GM19328 (cell line): ENCODE measurements around the gene SPTSSB.

ENCODE experiments used
- ATAC-seq: cut with Tn5 transposase; IDR thresholded peaks from one replicate; pipeline ENCODE4 v1.9.1; 2021; ENCODE audit warnings: mild to moderate bottlenecking, moderate library complexity; ENCODE audit not compliant: unreplicated experiment

Gene SPTSSB

DNA sequence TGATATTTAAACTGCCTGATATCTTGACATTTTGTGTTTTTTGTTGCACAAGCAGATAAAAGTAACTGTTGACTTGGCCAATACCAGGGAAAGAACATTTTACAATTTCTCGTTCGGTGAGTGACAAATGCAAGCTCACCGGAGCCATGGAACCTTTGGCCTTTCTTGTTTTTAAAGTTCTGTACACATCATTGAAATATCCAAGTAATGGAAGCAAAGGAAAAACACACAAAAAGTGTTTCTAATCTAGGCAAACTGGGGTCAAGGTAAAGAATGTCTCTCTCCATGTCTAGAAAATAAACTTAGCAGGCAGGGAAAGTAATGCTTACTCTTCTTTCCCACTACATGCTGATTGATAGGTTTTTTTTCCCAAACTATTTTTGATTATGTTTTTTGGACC lies 27.8 kb downstream of the SPTSSB start:
- ATAC-seq = no peak

DNA sequence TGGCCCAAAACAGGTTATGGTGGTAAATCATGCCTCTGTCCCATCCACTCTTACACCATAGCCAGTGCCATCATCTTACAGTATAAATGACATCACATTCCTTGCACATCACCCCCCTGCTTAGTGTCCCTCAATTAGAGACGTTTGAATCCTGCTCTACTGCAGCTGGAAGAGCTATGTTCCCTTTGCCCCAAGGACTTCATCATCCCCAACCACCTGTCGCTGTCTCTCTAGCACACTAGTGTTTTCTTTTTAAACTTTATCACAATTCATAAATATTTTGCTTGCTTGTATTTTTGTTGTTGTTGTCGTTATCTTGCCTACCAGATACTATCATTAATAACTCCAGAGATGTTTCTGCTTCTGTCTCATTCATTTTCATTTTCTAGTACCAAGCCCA lies 28.7 kb downstream of the SPTSSB start:
- ATAC-seq = no peak

DNA sequence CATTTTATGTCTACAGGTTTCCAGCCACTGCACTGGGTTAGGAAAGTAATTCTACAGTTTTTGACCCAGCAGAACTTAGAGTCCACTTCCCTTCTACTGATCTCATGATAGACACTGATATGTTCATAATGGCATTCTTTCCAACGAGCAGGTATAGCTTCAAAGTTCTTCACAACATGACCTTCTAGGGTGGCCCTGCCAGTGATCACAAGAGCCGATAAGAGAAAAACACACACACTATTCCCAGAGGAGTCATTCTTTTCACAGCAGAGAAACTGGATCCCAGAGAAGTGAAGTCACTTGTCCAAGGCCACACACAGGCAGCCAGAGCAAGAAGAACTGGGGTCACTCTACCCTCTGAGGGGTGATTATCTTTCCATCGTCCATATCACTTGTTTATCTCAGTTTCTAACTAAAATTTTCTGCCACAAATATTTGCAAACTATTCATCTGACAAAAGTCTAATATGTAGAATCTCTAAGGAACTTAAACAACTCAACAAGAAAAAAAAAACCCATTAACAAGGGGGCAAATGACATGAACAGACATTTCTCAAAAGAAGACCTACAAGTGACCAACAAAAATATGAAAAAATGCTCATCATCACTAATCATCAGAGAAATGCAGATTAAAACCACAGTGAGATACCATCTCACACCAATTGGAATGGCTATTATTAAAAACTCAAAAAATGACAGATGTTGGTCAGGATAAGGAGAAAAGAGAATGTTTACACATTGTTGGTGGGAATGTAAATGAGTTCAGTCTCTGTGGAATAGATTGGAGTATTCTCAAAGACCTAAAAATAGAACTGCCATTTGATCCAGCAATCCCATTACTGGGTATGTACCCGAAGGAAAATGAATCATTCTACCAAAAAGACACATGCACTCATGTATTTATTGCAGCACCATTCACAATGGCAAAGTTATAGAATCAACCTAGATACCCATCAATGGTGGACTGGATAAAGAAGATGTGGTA lies 31.5 kb downstream of the SPTSSB start:
- no peak for ATAC-seq

DNA sequence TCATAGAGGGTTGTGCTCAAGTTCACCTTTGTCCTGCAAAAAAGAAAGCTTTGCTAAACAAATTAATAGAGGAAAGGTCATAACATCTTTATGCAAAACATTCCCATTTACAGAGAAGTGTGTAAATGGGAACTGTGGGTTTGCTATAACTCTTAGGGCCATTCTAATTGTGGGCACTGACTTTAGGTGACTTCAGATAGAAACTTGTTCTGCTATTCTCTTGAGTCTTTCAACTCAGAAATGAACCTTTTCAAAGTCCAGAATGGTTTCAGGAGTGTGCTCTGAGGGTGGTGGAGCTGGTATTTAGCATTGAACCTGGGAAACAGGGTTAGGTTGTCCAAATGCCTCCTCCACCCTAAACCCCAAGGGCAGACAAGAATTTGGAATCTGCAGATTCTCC lies 34.0 kb downstream of the SPTSSB start:
- ATAC-seq = no peak

DNA sequence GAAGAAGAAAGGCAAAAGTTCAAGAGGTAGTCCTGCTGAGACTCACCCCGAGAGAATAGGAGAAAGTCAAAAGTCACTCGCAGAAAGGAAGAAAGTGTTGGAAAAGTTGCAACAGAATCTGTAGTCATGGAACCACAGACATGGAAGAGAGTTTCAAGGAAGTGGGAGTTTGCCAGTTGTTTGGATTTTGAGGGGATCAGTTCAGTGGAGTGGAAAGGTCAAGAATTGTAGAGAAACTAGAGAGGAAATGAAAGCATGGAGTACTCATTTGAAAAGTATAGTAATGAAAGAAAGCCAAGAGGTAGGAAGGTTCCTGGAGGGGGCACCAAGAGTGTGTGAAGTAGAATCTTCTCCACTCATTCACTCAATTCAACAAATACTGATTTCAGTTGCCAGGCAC lies 34.7 kb downstream of the SPTSSB start:
- no peak for ATAC-seq

DNA sequence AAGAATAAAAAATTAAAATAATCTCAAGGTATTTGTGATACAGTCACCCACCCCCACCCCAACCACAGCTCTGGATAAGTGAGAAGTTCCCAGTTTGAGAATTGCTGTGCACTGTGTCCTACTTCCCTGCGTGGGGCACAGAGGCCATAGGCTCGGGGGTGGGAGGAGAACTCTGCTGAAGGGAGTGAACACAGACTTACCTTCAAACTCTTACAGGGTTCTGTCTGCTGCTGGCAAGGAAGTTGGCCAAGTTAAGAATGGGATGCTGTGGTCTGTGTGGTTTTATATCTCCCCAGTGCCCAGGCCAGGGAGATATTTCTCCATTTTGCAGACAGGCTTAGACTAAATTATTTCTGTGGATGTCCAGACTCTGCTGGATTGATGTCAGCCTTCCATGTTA lies 37.6 kb downstream of the SPTSSB start:
- ATAC-seq = no peak

DNA sequence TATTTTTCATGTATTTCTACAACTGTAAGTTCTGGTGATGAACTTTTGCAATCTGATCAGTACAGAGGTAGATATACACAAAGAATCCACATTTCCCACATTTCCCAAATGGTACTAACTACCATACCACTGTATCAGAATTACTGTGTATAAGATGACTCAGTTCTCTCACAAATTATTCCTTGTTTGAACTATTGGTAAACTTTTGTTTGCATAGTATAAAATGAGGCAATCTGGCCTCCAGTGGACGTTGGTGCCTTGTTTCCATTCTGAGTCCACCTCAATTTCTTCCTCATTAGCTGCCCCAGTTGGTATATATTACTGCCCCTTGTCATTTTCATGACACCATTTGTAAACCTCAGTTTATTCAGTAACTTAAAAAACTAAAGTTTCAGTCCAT lies 38.5 kb downstream of the SPTSSB start:
- no peak for ATAC-seq

DNA sequence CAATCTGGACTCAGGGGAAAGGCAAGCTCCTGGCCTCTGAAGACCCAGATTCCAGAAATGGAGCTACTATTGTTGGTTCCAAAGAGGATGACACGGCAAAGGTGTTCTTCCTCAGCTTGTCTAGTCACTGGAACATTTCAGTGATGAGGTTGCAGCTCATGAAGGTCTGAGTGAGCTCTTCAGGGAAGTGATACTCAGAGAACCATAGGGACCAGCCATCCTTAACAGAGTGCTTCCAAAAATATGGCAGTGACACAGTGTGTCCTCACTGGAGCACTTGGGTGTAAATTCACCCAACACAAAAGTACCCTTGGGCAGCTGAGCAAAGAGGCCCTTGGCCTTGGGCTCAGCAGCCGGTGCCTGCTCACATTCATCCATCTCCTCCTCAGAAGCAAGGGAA lies 46.3 kb downstream of the SPTSSB start:
- no peak for ATAC-seq

DNA sequence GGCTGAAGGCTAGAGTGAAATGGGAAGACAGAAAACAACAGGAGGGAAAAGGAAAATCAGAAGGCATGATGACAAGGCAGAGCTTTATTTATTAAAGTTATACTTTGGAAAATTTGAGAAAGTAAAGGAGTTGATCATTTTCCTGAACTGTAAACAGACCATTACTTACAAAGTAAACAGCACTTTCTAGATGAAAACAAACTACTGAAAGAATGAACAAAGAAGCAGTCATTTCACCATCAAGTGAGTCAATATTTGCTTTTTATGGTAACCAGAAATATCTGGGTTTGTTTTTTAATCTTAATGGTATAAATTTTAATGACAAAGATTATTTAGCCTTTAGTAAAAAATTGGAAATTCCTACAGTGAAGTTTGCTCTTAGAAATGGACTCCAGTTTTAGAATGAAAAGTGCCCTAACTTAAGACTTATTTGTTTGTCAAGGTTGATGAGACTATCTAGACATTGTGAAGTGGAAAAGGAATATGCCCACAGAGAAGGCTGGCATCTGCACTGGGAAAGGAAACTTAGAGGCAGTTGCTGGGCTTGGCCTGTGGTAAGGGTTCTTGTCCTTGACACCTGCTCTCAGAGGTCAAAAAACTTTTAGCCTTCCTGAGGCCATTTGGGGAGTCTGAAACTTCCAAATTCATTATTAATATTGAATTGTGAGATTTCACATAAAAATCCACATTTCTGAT lies 47.2 kb downstream of the SPTSSB start:
- ATAC-seq = no peak

DNA sequence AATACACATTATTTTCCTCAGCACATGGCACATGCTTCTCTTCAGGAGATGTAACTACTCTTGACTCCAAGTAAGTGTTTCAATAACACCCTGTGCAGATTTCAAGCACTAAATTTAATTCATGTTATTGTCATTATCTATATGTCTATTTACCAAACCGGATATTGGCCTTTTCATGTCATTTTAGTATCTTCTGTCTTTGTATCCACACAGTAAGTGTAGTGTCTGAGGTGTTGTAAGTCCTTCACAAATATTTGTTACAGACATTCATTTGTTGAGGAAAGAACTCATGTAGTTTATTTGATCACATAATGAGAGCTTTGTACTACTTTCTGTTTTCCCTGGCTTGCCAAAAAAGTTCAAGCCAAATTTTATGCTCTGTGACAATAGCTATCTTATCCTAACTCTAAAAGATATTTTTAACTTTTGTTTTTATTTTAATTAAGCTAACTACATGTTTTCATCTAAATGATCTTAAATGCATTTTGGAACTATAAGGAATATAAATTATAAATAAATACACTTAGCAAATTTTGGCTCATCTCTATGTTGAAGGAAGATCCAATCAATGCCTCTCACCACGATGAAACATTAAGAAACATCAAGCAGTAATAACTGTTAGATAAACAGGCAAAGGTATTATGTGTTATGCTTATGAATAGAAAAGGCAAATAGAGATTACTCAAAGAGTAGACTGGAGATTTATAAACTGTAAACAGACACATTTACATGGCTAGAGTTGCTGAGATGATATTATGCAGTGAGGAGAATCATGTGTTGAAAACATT lies 48.3 kb downstream of the SPTSSB start:
- ATAC-seq = no peak

DNA sequence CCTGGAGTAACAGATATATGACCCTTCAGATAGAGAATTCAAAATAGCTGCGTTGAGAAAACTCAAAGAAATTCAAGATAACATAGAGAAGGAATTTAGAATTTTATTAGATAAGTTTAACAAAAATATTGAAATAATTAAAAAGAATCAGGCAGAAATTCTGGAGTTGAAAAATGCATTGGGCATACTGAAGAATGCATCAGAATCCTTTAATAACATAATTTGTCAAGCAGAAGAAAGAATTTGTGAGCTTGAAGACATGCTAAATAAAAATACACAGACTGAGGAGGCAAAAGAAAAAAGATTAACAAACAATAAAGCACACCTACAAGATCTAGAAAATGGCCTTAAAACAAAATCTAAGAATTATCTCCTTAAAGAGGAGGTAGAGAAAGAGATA lies 50.5 kb downstream of the SPTSSB start:
- no peak for ATAC-seq

DNA sequence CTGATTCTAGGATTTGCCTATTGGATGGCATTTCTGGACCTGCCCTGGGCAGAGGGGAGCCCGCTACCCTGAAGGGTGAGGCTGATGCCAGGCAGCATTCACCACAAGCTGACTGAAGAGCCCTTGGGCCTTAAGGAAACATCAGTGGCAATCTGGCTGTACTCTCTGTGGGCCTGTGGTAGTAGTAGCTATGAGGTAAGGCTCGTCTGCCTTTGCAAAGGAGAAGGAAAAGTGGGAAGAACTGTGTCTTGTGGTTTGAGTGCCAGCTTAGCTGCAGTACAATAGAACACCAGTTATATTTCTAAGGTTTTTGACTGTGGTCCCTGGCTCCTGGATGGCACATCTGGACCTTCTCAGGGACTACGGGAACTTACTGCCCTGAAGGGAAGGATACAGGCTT lies 51.5 kb downstream of the SPTSSB start:
- no peak for ATAC-seq

DNA sequence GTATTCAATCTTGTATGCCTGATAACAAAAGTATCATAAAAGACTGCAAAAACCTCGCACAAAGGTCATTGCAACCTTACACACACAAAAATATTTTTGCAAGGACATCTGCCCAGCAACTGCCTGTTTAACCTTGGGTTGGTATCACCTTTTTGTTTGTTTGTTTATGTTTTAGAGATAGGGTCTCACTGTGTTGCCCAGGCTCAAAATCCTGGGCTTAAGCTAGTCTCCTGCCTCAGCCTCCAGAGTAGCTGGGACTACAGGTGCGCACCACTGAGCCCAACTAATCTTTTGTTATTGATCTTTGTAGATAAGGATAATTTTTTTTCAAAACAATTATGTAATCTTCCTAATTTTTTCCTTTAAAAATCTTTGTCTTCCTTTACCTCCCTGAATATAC lies 54.2 kb downstream of the SPTSSB start:
- no peak for ATAC-seq

DNA sequence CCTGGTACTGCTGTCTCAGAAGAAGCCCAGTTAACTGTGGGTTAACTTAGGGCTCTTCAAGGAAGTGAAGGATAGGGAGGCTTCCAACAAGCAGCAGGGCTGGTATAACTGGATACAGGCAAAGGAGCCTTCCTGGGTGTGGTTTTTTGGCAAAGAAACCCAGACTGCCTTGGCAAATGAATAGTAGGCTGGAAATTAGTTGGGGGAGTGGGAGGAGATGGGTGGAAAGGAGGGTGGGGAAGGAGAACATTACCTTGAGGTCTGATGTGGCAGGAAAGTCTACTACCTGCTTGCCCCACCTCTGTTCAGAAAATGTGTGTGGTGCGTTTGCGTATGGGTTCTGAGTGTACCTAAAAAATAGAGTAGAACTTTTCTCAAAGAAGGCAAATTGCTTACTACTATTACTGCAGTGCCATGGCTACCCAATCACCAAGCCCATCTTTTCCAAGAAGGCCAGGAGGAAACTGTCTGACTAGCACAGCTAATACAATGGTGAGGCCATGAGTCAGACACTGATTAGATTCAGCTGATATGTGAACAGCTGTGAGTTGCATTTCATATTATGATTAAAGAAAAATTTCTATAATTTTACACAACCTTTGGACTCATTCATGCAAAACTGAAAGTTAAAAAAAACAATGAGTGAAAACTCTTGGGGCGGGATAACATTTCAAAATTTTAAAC lies 55.2 kb downstream of the SPTSSB start:
- no peak for ATAC-seq

DNA sequence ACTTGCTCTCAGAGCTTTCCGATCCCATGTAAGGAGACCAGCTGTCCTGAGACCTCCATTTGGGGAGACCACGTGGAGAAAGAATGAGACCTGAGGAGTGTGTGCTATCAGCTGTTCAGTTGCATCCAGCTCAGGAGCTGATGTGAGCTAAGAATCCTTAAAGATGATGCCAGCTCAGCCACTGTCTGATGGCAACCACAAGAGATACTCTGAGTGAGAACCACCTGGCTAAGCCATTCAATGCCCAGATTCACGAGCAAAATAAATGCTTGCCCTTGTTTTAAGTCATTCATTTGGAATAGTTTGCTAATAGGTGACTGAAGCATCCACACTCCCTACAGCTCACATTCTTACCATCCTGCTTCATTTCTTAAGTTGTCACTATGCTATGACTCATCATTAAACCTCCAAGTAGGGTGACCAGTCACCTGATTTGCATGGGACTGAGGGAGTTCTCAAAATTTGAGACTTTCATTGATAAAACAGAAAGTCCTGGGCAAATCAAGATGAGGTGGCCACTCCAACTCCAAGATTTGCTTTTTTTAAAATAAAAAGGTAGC lies 56.4 kb downstream of the SPTSSB start:
- peak; percentile 47 for ATAC-seq

DNA sequence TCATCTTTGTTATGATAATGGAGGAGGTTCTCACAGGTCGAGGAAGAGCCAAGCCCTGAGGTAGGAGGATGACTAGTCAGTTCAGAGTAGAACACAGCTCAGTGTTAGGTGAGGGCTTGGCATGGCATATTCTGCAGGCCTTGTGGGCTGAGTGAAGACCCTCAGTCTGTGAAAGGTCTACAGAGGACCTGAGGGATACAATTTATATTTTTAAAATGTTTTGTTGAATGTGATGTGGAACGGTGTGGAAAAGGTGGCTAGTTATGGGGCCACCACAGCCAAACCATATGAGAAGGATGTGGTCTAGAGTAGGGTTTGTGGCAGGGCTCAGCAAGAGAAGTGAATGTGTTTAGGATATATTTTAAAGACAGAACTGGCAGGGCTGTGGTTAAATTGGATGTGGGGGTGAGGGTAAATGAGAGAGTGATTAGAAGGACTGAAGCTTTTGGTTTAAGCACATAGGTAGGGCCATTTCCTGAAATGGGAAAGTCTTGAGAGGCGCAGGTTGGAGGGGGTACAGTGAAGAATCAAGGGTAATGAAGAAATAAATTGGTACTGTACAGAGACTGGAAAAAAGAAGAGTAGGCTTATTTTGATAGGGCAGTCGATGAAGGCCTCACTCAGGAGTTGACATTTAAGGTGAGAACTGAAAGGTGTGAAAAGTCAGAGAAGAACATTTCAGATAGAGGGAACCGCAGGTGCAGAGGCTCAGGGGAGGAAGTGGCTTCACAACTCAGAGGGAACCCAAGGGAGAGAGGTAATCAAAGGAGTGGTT lies 60.5 kb downstream of the SPTSSB start:
- ATAC-seq = peak; percentile 71

DNA sequence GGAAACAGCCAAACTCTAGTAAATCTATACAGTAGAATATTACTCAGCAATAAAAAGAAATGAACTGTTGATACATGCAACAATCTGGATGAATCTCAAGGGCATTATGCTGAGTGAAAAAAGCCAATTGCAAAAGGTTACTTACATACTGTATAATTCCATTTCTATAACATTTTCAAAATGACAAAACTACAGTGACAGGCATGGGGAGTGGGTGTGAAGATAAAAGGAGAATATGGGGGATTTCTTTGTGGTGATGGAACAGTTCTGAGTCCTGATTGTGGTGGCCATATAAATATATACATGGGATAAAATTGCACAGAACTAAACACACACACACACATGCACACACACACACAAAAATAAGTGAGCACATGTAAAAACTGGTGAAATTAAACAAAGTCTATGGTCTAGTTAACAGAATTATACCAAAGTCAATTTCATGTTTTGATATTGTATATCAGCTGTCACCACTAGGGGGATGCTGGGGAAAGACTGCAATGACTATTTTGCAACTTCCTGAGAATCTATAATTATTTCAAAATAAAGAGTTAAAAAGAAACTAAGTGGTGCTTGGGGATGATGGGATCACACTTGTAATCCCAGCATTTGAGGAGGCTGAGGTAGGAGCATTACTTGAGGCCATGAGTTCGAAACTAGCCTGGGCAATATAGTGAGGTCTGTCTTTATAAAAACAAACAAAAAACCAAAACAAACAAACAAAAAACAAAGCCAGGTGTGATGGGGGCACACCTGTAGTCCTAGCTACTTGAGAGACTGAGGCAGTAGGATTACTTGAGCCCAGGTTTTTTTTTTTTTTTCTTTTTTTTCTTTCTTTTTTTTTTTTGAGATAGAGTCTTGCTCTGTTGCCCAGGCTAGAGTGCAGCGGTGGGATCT lies 66.0 kb downstream of the SPTSSB start:
- no peak for ATAC-seq

DNA sequence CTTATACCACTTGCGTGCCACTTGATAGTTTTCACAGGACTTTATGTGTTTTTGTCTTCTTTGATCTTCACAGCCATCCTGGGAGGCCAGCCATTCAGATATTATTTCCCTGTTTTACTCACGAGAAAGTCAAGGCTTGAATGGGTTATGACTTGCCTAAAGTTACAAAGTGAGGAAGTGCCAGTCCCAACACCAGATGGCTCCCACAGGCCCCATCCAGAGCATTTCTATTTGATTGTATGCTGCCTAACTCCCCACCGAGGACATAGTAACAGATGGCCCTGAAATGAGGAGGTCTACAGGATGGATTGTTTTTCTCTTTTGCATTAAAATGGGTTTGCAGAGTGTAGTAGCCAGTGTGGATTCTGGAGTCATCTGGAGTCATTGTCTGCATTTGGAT lies 74.5 kb downstream of the SPTSSB start:
- ATAC-seq = no peak

DNA sequence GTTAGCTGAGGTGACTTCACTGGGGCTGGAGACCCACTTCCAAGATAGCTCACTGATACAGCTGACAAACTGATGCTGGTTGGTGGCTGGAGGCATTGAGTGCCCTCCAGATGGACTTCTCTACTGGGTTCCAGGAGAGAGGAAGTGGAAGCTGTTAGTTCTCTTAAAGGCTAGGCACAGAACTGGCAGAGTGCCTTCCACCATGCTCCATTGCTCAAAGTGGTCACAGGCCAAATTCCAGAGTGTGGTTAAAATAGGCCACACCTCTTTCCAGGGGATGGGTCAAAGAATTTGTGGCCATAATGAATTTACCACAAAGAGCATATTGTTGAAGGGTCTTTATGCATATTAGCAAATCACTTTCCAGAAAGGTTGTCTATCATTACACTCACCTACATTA lies 76.0 kb downstream of the SPTSSB start:
- no peak for ATAC-seq
